ENCODE measurements around the gene FAM25G.
"Not testable (repeated sequence)": the region's sequence is repeated elsewhere in the genome, so short reads cannot be mapped to it uniquely, and the experiment has no call there.

Gene FAM25G

GRCh38 chr10:47465216-47465917 is 26.1 kb downstream of the FAM25G start:
- DNase-seq (ENCODE audit: low spot score): not testable (repeated sequence)

GRCh38 chr10:47462577-47463358 is 28.7 kb downstream of the FAM25G start:
- not testable (repeated sequence) for DNase-seq (ENCODE audit: low spot score)

DNA sequence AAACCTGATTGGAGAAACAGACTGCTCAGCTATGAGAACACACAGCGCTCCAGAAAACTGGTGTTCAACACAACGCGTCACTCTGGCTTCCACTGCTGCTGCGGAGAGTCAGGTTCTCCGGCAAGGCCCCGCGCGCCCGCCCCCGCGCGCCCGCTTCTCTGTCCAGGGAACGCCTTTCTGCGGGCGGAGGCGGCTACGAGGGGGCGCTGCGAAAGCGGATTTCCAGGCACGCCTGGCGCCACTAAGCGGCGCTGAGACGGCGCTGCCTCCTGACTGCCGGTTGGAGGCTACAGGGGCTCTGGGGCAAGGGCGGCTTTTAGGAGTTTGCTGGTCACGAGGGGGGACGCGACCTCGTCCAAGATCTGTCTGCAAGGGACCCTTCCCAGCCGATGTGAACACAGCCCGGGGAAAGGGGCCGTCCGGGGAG is 30.2 kb downstream of the FAM25G start:
- DNase-seq (ENCODE audit: low spot score): peak; percentile 43

DNA sequence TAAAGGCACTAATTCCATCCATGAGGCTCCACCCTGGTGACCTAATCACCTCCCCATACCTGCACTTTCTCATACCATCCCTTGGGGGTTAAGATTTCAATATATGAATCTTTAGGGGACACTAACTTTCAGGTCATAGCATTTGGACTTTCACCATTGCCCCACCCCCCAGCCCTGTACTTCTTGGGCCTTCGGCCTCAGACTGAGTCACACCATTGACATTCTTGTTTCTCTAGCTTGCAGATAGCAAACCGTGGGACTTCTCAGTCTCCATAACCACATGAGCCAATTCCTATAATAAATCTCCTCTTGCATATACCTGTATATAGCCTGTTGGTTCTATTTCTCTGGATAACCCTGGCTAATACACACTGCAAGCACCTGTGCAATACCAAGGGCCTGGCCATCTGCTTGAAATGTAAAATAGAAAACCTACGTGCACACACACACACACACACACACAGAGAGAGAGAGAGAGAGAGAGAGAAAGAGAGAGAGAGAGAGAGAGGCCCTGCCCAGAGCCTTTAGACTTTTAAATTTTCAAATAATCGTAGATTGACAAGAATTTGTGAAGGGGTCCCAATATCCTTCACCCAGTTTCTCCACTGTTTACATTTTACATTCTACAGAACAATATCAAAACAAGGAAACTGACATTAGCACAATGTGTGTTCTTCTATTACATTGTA is 32.9 kb downstream of the FAM25G start:
- peak; percentile 28 for DNase-seq (ENCODE audit: low spot score)

DNA sequence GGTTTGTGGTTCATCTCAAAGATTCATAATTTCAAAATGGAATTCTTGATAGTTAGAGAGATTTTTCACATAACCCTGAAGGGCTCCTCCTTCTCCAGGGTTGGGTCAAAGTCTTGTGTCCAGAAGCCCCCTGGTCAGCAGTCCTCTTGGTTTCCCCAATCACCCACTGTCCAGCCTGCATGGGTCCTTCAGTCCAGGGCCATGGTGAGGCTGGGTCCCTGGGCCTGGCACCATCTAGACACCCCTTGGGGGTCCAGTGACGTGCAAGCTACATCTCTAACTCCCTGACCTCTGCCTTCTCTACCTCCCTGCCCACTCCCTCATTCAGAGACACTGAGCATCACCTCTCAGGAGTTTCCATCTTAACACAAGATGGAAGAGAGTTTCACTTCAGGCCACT is 33.7 kb downstream of the FAM25G start:
- no peak for DNase-seq (ENCODE audit: low spot score)

- no peak for DNase-seq (ENCODE audit: low spot score)
Measured at GRCh38 chr10:47457528-47457820, 34.0 kb downstream of the FAM25G start.

GRCh38 chr10:47456794-47457527 is 34.5 kb downstream of the FAM25G start:
- DNase-seq (ENCODE audit: low spot score): no peak

DNA sequence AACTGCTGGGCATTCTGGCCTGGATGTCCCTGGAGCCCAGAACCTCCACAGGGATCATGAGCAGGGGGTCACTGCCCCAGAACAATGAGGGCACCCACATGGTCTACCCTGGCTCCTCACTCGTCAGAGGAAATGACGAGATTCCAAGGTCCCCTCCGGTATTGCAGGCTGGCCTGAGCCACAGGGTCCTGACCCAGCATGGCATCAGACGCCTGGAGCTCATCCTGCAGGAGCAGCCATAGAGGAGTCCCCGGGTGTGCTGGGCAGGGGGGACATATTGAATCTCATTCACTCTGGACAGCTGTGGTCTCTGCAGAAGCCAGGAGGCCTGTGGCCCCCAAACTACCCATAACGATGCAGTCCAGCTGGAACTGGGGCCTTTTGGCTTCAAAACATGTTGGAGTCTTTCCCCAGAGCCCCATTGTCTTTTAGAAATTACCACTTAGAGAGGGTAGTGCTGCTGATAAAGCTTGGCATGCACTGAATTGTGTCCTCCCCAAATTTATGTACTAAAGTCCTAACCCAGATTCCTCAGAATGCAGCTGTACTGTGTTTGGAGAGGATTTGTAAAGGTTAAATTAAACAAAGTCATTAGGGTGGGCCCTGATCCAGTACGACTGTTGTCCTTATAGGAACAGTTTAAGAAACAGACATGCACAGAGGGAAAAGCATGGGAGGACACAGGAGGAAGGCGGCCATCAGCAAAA is 35.3 kb downstream of the FAM25G start:
- no peak for DNase-seq (ENCODE audit: low spot score)

DNA sequence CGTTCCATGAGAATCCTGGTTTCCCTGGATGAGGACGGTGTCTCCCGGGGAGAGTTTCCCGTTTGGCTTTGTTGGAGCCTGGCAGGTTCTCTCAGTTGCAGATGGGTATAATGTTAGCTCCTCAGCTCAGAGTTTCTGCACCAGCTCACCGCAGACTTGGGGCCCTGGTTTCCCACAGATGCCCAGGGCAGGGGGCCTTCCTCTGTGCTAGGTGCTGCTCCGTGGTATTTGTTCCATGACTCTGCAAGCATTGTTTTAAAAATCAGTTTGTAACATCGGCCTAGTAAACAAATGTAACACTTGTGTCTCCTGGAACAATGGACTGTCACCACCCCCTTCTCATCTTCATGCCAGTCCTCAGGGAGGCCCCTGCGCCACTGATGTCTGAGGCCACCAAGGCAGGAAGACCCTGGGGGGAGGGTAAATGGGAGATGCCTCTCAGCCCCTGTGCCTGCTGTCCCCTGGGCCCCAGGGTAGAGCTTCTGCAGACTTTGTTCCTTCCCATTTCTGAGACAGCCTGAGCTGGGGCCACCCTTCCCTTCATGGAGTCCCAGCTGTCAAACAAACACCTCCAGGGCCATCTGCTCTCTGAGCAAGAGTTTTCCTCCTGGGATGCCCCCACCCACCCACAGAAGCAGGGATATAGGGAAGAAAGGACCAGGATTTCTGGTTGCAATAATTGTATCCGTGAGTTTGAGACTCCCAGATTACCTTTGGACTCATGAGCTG is 36.0 kb downstream of the FAM25G start:
- DNase-seq (ENCODE audit: low spot score): not testable (repeated sequence)

GRCh38 chr10:47454780-47455058 is 36.8 kb downstream of the FAM25G start:
- no peak for DNase-seq (ENCODE audit: low spot score)

DNA sequence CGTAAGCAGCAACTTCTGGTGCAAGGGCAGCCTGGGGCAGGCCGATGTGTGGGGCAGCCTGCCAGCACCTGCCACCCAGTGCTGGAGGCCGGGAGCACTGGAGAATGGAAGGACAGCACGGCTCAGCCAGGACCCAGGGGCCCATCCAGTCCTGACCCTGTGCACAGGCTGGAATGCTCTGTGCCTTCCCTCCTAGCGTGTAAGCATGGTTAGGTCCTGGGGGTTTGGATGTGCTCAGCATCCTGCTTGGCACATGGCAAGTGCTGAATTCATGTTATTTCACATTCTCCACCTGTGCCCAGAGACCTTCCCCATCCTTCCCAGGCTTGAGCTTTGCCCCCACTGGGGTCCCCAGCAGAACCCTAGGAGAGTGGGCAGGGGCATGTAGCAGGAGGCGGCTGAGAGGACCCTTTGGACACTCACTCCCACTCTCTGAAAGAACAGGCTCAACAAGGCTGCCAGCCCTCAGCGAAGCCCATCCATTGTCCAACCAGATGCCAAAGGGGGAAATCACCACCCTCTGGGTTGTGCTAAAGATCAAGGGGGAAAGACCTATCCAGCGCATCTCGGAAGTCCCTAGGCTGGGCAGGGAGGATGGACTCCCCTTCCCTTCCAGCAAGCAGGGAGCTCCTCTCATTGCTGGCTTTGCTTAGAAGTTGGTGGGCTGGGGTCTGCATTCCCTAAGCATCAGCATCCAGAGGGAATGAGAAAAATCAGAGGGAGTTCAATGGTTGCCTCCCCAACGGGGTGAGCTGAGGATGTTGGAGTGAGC is 37.3 kb downstream of the FAM25G start:
- no peak for DNase-seq (ENCODE audit: low spot score)

DNA sequence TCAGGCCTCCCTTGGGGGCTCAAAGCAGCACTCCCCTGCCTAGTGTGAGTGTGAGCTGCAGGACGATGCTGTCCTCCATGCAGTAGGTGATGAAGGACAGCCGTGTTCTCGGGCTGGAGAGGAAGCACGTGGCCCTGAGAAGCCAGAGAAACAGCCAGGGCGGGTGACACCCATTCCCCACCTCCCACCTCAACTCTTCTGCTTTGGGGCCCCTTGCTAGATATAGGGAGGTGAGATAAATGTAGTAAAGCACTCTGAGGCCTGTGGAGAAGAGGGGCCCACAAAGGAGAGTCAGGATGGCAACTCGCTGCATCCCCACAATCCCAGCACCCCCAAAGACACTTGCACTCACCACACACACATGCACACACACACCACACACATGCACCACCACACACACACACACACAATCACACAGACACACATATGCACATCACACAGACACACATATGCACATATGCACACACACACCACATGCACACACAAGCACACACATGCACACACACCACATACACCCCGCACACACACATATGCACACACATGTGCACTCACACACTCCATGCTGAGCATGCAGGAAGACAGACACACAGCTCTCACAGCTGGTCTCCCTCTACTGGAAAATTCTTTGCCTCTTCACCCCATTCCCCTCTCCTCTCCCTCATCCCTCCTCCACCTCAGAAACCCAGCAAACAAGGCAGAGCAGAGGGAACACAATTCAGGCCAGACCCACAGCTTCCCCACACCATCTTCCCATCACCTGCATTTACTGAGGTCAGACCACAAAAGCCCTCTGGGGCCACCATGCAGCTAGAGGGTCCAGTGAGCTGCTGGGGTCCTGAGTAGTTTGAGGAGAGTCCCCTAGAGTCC is 38.1 kb downstream of the FAM25G start:
- DNase-seq (ENCODE audit: low spot score): no peak

DNA sequence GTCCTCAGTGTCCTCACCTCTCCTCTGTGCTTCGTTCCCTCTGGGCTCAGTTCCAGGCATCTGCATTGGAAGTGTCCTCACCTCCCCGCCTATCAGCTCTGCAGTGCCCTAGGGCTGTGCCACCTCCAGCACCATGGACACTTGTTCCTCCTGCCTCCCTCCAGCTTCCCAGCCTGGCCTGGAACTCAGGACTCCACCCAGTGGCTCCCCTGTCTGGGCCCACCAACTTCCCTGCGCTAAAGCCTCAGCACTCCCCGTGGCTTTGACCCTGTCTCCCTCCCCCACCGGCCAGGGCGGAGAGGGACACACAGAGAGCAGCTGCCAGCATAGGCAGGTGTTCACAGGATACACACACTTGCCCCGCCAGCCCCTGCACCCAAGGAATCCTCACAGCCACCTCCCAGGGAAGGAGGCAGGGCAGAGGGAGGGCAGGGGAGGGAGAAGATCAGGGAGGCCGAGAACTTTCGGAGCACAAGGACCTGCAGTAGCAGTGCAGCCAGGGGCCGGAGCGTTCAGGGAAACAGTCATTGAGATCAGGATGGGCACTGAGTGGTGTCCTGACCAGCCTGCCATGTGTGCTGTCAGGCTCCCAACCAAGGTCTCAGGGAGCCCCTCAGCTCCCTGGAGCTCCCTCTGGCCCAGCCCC is 38.9 kb downstream of the FAM25G start:
- DNase-seq (ENCODE audit: low spot score): no peak

DNA sequence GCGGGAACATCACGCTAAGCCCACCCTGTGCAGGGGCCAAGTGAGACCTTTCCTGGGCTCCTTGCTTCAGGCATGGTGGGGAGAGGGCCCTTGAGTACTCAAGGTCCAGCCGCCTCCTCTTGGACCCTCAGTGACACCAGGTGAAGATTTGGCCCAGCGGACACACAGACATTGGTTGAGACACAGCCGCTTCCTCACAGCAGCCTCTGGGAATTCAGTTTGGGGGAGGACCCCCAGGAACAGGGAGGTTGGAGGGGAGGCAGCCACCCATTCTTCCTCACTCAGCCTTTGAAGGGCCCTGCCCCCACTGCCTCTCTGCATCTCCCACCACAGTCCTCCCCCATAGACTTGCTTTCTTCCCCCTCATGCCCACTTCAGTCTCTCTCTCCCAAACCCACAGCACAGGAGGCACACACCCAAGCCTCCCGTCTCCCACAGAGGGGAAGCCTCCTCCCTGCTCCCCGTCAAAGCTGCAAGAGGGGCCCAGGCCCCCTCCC is 39.5 kb downstream of the FAM25G start:
- DNase-seq (ENCODE audit: low spot score): no peak

DNA sequence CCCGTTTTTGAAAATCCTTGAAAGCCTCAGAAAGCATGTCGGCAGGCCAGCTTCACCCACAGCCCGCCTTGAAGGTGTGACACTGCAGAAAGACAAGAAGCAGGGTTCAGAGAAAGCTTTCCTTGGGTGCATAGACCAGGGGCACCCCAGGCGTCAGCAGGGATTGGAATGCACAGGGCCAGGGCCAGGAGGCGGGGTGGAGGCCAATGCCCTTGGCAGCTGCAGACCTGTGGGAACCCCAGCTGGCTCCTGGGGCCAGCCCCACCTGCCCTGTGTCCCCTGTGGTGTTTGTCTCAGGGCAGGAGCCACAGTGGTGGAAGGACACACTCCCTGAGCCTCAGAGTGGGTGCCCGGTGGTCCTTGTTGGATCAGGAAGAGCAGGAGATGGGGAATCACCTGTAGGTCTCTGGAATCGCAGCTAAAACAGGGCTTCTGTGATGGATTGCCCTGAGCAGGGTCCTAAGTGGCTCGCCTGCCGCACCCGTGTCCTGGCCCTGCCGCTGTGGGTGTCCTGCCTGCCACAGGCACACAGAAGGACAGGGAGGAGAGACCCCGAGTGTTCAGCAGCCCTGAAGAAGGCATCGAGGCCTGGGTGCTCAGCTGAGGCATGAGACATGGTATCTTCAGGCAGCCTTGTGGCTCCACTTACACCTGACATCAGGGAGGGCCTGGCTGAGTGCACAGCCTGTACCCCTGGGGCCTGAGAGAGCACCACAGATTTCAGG is 40.1 kb downstream of the FAM25G start:
- DNase-seq (ENCODE audit: low spot score): no peak

GRCh38 chr10:47450442-47450841 is 41.1 kb downstream of the FAM25G start:
- DNase-seq (ENCODE audit: low spot score): no peak

DNA sequence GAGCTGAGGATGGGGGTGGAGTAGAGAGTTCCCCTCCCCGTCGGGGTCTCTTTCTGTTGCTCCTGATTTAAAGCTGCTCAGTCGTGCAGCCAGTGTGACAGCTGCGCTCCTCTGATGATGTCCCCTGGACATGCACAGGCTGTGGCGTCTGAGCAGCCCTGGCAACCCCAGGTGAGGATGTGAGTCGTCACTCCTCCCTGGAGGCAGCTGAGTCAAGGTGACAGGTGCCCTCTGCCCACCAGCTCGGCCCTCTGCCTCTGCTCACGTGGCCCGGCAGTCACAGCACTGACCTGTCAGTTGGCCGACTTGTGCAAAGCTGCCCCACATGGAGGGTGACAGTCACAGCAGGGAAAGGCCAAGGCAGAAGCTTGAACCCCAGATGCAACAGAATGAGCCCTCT is 41.5 kb downstream of the FAM25G start:
- DNase-seq (ENCODE audit: low spot score): no peak
